Psoas muscle (tissue), 8 donors: ENCODE data around the gene PCDHGA2. TPM values are rescaled to one million over a fixed set of nuclear protein-coding genes. Genes with fewer than 3 reads are reported as not detected.
"Not testable (repeated sequence)": the region's sequence is repeated elsewhere in the genome, so short reads cannot be mapped to it uniquely, and the experiment has no call there.

Experiments
- ATAC-seq, 4 donors: fragments of 200-7000 bp; cut with Tn5 transposase; one replicate each; pipeline ENCODE4 v1.9.1; 2020; ENCODE audit warnings: moderate library complexity in 3 of 4, mild to moderate bottlenecking in 2 of 4
- DNase-seq, 2 donors: peaks; one replicate each; pipeline ENCODE4 v3.0.0-alpha.2; 2020
- H3K27ac ChIP-seq: fragments of 200-600 bp; one replicate; pipeline ENCODE4 v1.8.0; 2022
- H3K27me3 ChIP-seq, 3 donors: fragments of 200-600 bp in 1 of 3; one replicate each; pipeline versions ENCODE4 v1.6.1 to v1.8.0; 2013 to 2022; ENCODE audit warnings: low read length in 2 of 3, mild to moderate bottlenecking in 2 of 3, moderate library complexity in 1 of 3; ENCODE audit not compliant: insufficient read depth in 3 of 3
- H3K36me3 ChIP-seq, 2 donors: fragments of 200-600 bp in 1 of 2; one replicate each; pipeline versions ENCODE4 v1.6.1 to v1.8.0; 2013 to 2022; ENCODE audit warnings: low read depth in 1 of 2, mild to moderate bottlenecking in 1 of 2, moderate library complexity in 1 of 2; ENCODE audit not compliant: insufficient read depth in 1 of 2
- H3K4me1 ChIP-seq: fragments of 200-600 bp; one replicate; pipeline ENCODE4 v1.8.0; 2022
- H3K4me3 ChIP-seq: fragments of 200-600 bp; one replicate; pipeline ENCODE4 v1.8.0; 2022; ENCODE audit warnings: mild to moderate bottlenecking
- H3K9me3 ChIP-seq: fragments of 200-600 bp; one replicate; pipeline ENCODE4 v1.8.0; 2022
- WGBS, 3 donors: extraction: QIAGEN DNeasy Blood & Tissue Kit; methylation state at CpG; one replicate each; pipeline versions ENCODE4 v1.1.6 to v1.1.7; 2013; 5-methylcytosine and 5-hydroxymethylcytosine counted together
- intact Hi-C, 2 donors: fragments of 100-400 bp; cut with DNase I; formaldehyde crosslinking; loops; one replicate each; pipeline versions ENCODE4 v1.11.0 to v1.14.2; 2022
- polyA plus RNA-seq, 3 donors: library from polyadenylated mRNA; stranded (reverse); fragments of 200-250 nt; gene quantifications; one replicate each; pipeline ENCODE4 v1.2.3, GENCODE V29; 2013
- total RNA-seq, 4 donors: library from RNA; stranded (reverse); fragmentation: NEBNext Ultra II Directional in 2 of 4; extraction: Animal tissue kit (Norgen Biotek cat#: 25700) in 2 of 4; gene quantifications; one replicate each; pipeline versions ENCODE4 v1.2.1 to v1.2.4, GENCODE V29; 2021 to 2023
- TF ChIP-seq, protein P1 (sequence below): fragments of 200-600 bp; IDR thresholded peaks from one replicate; pipeline ENCODE4 v1.8.0; 2022; ENCODE audit warnings: antibody characterized with exemption
- donor health status: healthy with polysubstance abuse.
- donor health status: DM: no; HTN: no; CAD: no; lungs with moderate emphysema.
- donor health status: Bipolar disorder and iron deficiency.
- donor health status: healthy.
- donor health status: DM: yes; HTN: yes; CAD: no.
- donor health status: DM: no; HTN: no; CAD: no.
- donor health status: DM: no; HTN: no; CAD: no.
- donor health status: DM: yes; HTN: yes; CAD: no.

Gene PCDHGA2
- total and polyA plus RNA-seq, 7 donors = 0.22 to 1.8 (median 1.2) TPM

DNA sequence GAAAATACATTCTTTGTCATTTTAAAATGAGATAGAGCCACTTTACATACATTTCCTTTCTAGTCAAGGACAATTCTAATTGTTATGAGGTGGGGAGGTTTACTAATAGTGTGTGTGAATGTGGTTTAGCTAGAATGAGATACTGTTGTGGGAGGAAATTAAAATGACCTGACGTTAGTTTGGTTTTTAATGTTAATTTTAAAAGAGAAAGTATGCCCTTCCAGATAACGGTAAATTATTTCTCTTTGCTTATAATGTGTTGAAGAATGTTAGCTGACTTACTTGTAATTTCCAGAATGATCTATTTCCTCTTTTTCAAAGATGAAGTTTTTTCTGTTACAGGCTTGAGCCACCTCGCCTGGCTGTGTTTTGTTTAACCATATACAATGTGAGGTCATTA lies 16.3 kb upstream of the PCDHGA2 start:
- no peak overlapping the region for H3K4me3 ChIP-seq
- H3K9me3 ChIP-seq = peaks cover 32% of the 10 kb centered on the region
- WGBS, 3 donors = 94 to 95% (median 94%) methylated on average over 3 of the region's 3 CpGs
- H3K27ac ChIP-seq = no peak overlapping the region
- H3K27me3 ChIP-seq = no peaks in the 10 kb centered on the region
- peaks cover 7 to 17% of the 10 kb centered on the region in 2 donors for H3K36me3 ChIP-seq
- intact Hi-C loops = loop anchor here in 1 of 2 donors (5.0 to 10.0 kb wide), 2 partner anchors 197 to 235 kb away; partner anchors contain the start of gene PCDHB4
- peaks cover 17% of the 10 kb centered on the region for H3K4me1 ChIP-seq
- ATAC-seq (no peak), DNase-seq (no peak)
- TF ChIP-seq, protein P1, sequence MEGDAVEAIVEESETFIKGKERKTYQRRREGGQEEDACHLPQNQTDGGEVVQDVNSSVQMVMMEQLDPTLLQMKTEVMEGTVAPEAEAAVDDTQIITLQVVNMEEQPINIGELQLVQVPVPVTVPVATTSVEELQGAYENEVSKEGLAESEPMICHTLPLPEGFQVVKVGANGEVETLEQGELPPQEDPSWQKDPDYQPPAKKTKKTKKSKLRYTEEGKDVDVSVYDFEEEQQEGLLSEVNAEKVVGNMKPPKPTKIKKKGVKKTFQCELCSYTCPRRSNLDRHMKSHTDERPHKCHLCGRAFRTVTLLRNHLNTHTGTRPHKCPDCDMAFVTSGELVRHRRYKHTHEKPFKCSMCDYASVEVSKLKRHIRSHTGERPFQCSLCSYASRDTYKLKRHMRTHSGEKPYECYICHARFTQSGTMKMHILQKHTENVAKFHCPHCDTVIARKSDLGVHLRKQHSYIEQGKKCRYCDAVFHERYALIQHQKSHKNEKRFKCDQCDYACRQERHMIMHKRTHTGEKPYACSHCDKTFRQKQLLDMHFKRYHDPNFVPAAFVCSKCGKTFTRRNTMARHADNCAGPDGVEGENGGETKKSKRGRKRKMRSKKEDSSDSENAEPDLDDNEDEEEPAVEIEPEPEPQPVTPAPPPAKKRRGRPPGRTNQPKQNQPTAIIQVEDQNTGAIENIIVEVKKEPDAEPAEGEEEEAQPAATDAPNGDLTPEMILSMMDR = no peak

DNA sequence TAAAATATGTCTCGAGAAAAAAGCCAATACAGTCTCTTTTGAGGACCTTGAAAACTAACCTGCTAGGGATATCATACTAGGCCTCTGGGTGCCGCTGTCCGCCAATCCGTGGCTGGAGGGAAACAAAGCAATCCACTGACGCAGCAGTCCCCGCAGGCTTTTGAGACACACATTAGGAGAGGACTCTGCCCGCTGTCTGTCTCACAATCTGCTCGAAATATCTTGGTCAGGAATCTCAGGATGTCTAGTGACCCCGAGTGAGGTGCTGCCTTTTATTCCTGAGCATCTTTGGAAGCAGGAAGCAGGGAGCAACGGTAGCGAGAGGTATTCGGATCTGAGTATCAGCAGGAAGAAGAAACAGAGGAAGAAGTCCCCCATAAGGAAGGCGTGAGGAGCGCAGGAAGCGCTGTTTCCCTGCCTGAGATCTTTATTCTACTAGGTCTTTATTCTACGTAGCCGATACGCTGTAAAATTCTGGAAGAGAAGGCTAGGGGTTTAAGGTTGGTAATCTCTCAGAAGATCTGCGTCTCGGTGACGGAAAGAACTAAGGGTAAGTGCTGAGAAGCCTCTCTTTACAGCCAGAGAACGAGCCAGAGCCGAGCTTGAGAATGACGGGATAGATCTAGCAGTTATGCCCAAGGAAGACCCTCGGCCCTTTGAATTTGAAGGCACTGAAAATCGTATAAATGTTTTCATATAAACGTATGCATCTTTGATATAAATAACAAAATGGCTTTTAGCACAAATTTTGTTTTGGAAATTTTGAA lies 12.3 kb upstream of the PCDHGA2 start:
- Histone ChIP-seq H3K4me1 (peaks cover 4% of the 10 kb centered on the region), H3K27me3 (no peaks in the 10 kb centered on the region), H3K27ac (peak overlapping the region; percentile 85), H3K4me3 (peak overlapping the region; percentile 70), H3K36me3 (no peaks in the 10 kb centered on the region), H3K9me3 (peaks cover 10% of the 10 kb centered on the region)
- DNase-seq = peak; percentile 74 to 83
- WGBS, 3 donors = 5 to 10% (median 9%) methylated on average over 27 of the region's 27 CpGs
- TF ChIP-seq, protein P1 = peak; percentile 58
- ATAC-seq = peak; percentile 89 to 97 (median 94)
- intact Hi-C loops = loop anchor here in 1 of 2 donors (10.0 kb wide), 1 partner anchor 201 kb away; the partner anchor contains the start of gene PCDHB4

DNA sequence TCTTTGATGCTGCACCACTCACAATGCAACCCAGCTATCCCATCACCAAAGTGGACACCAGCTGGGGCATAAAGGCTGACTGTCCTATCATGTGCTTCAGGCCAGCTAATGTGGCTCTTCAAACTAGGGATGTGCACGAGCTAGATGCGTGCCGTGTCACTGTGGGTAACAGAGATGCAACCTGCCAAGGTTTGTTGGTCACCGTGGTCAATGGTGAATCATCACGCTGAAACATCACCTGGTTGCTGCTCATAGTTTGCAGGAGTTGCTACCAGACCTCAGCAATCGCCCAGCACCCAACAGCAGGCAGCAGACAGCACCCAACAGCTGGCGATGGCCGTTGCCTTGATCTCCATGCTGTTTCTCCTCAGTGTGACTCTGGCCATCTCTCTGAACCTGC lies 10.3 kb upstream of the PCDHGA2 start:
- TF ChIP-seq, protein P1 = no peak
- Histone ChIP-seq H3K27ac (no peak overlapping the region), H3K4me1 (no peaks in the 10 kb centered on the region), H3K36me3 (no peaks in the 10 kb centered on the region), H3K9me3 (peaks cover 4% of the 10 kb centered on the region), H3K4me3 (no peak overlapping the region), H3K27me3 (peaks cover 0 to 6% (median 5%) of the 10 kb centered on the region in 3 donors)
- WGBS, 3 donors = 82 to 83% (median 83%) methylated on average over 8 of the region's 8 CpGs
- no peak for DNase-seq
- intact Hi-C loops = loop anchor here in 1 of 2 donors (10.0 kb wide), 1 partner anchor 203 kb away; the partner anchor contains the start of gene PCDHB4
- peak in 2 of 4 donors; percentile 26 to 36 for ATAC-seq

DNA sequence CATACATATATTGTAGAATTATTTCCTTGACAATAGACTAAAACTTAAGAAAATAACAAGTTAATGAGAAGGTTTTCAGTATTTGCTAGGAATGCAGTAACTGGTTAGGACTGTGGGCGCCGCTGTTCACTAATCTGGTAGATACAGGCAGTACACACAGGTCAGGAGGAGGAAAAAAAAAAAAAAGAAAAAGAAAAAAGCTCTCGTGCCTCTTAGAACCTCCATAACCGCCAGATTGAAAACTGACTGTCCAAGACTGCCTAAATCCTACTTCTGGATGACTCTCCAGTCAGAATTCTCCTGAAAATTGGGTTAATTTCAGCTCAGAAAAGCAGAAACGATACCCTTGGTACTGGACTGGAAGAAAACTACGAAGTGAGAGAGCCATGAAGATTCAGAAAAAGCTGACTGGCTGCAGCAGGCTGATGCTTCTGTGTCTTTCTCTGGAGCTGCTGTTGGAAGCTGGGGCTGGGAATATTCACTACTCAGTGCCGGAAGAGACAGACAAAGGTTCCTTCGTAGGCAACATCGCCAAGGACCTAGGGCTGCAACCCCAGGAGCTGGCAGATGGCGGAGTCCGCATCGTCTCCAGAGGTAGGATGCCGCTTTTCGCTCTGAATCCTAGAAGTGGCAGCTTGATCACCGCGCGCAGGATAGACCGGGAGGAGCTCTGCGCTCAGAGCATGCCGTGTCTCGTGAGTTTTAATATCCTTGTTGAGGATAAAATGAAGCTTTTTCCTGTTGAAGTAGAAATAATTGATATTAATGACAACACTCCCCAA lies 8.1 kb upstream of the PCDHGA2 start, which contains the start of gene PCDHGA1:
Gene PCDHGA1 (plus strand): TSS at position 216 of the 782 bp plus-strand sequence.
- 20 to 31% (median 24%) methylated on average over 21 of the region's 21 CpGs for WGBS, 3 donors
- Histone ChIP-seq H3K36me3 (no peaks in the 10 kb centered on the region), H3K9me3 (peaks cover 4% of the 10 kb centered on the region), H3K4me1 (no peaks in the 10 kb centered on the region), H3K4me3 (peak within 1 kb of the TSS; percentile 54), H3K27me3 (peaks cover 0 to 15% (median 6%) of the 10 kb centered on the region in 3 donors), H3K27ac (peak within 1 kb of the TSS; percentile 15)
- ATAC-seq (peak in 2 of 4 donors; percentile 54 to 61), DNase-seq (no peak)
- intact Hi-C loops = no loop called here
- TF ChIP-seq, protein P1 = peak; percentile 50

DNA sequence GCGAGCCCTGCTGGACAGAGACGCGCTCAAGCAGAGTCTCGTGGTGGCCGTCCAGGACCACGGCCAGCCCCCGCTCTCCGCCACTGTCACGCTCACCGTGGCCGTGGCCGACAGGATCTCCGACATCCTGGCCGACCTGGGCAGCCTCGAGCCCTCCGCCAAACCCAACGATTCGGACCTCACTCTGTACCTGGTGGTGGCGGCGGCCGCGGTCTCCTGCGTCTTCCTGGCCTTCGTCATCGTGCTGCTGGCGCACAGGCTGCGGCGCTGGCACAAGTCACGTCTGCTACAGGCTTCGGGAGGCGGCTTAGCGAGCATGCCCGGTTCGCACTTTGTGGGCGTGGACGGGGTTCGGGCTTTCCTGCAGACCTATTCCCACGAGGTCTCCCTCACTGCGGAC lies 6.0 kb upstream of the PCDHGA2 start:
- 32 to 47% (median 36%) methylated on average over 35 to 39 of the region's 39 CpGs for WGBS, 3 donors
- ATAC-seq, H3K27ac ChIP-seq, DNase-seq, H3K4me1 ChIP-seq, H3K4me3 ChIP-seq, intact Hi-C loops, H3K9me3 ChIP-seq, H3K36me3 ChIP-seq: not testable (repeated sequence)
- peaks cover 0 to 15% (median 6%) of the 10 kb centered on the region in 3 donors for H3K27me3 ChIP-seq

DNA sequence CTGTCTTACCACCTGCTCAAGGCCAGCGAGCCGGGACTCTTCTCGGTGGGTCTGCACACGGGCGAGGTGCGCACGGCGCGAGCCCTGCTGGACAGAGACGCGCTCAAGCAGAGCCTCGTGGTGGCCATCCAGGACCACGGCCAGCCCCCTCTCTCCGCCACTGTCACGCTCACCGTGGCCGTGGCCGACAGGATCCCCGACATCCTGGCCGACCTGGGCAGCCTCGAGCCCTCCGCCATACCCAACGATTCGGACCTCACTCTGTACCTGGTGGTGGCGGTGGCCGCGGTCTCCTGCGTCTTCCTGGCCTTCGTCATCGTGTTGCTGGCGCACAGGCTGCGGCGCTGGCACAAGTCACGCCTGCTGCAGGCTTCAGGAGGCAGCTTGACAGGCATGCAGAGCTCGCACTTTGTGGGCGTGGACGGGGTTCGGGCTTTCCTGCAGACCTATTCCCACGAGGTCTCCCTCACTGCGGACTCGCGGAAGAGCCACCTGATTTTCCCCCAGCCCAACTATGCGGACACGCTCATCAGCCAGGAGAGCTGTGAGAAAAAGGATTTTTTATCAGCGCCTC lies 2.3 kb downstream of the PCDHGA2 start:
- H3K4me1 ChIP-seq, intact Hi-C loops, DNase-seq, H3K27ac ChIP-seq, H3K36me3 ChIP-seq, ATAC-seq: not testable (repeated sequence)
- 47 to 61% (median 58%) methylated on average over 29 to 44 of the region's 45 CpGs for WGBS, 3 donors
- H3K27me3 ChIP-seq = peaks cover 0 to 29% (median 16%) of the 10 kb centered on the region in 3 donors
- peaks cover 29% of the 10 kb centered on the region for H3K9me3 ChIP-seq
- peak overlapping the region; percentile 40 for H3K4me3 ChIP-seq
